Fibroblast of lung (primary cell): ENCODE data around the gene MEI1.

Experiments used
- CTCF ChIP-seq, 2 donors: IDR thresholded peaks in 1 of 2; conservative IDR thresholded peaks in 1 of 2; 1 replicate in 1 of 2; 2 replicates in 1 of 2; pipeline ENCODE4 v1.5.1; 2011 to 2012; ENCODE audit warnings: low read length in 2 of 2, control low read depth in 1 of 2, inconsistent platforms in 1 of 2, low read depth in 1 of 2, mild to moderate bottlenecking in 1 of 2
- EZH2 ChIP-seq: IDR thresholded peaks from 2 replicates; pipeline ENCODE4 v1.5.1; 2012; ENCODE audit warnings: low read length, control low read depth, mild to moderate bottlenecking; ENCODE audit errors: missing control alignments

- TF ChIP-seq EZH2 (no peak), CTCF (conservative IDR thresholded peaks at IDR 0.05 in 1 of 2, IDR thresholded peaks at IDR 0.05 in 1 of 2; ENCODE audit: low read depth in 1 of 2, low read length in 2 of 2) (no peak)
Observed at GRCh38 chr22:41709341-41709740, 10.0 kb downstream of the MEI1 start.
